GM10847 (cell line): ENCODE data around the gene CDH23.

Experiments
- POLR2A ChIP-seq: IDR thresholded peaks from 2 replicates; pipeline ENCODE4 v1.6.1; 2011; ENCODE audit not compliant: insufficient read length; ENCODE audit errors: extremely low read depth

Gene CDH23

DNA sequence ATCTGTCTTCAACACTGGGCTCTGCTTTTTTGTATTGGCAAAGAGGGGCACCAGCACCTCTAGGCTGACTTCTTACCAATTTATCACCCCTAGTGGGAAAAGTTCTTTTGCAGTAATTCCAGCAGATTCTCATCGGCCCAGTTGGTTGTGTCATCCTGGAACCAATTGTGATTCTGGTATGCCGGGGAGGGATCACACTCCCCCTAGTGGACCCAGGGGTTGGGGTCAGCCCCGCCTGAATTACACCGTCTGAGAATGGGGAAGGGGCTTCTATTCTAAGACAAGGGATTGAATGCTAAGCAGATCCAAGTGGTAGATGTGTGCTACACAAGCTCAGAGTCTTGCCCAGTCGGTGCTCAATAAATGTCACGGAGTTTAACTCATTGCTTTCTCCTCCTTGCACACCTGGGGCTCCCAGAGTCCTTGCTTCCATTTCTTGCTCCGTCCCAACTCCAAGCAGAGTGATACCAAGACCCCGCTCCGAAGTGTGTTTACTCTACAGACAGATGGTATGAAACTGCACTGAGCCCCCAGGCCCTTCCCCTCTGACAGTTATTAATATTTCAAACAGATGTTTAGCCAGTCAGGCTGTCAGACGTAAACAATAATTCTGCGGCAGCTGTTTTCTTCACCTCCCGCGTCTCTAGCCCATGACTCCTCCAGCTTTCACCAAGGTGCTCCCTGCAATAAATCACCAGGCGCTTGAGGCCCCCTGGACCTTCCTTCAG, 251.0 kb downstream of the CDH23 start:
- TF ChIP-seq POLR2A, result no peak

GRCh38 chr10:71648254-71648932, 251.7 kb downstream of the CDH23 start:
- TF ChIP-seq POLR2A, result no peak

GRCh38 chr10:71648933-71649320, 252.2 kb downstream of the CDH23 start:
- no peak for TF ChIP-seq POLR2A

- TF ChIP-seq POLR2A, result no peak
These were observed 252.9 kb downstream of the CDH23 start for GRCh38 chr10:71649631-71650030.

GRCh38 chr10:71650397-71650796, 253.7 kb downstream of the CDH23 start:
- TF ChIP-seq POLR2A, result no peak

DNA sequence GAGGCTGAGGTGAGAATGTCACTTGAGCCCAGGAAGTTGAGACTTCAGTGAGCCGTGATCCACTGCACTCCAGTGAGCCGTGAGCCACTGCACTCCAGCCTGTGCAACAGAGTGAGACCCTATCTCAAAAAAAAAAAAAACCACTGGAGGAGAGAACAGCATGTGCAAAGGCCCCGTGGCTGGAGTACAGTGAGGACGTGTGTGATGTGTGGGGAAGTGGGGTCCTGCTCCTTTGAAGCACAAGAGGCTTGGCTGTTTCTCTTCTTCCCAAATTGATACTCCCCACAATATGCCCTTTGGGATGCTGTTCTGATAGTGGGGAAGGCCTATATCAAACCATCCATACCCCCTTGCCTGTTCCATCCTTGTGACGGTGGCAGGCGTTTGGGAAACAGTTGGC, 254.7 kb downstream of the CDH23 start:
- TF ChIP-seq POLR2A, result no peak

GRCh38 chr10:71651928-71652327, 255.2 kb downstream of the CDH23 start:
- no peak for TF ChIP-seq POLR2A

DNA sequence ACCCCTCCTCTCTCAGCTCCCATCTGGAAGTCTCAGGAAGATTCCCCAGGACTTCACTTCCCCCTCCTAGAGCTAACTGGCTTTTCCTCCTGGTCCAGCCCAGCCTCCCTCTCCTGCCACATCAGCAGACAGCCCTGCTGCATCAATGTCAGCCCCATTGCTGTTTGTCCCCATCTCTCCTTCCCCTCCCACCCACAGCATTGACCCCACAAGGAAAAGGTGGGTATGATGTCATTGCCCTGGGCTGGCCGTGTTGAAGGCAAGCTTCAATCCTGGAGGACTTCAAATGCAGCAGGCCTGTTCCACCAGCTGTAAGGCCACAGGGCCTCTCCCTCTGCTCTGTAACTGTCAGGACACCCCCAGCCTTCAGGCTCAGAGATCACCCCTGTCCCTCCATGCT, 256.3 kb downstream of the CDH23 start:
- no peak for TF ChIP-seq POLR2A

GRCh38 chr10:71656220-71656619, 259.5 kb downstream of the CDH23 start:
- no peak for TF ChIP-seq POLR2A

GRCh38 chr10:71657604-71658466, 261.1 kb downstream of the CDH23 start:
- no peak for TF ChIP-seq POLR2A

- no peak for TF ChIP-seq POLR2A
These were observed 261.7 kb downstream of the CDH23 start for GRCh38 chr10:71658467-71658745.

DNA sequence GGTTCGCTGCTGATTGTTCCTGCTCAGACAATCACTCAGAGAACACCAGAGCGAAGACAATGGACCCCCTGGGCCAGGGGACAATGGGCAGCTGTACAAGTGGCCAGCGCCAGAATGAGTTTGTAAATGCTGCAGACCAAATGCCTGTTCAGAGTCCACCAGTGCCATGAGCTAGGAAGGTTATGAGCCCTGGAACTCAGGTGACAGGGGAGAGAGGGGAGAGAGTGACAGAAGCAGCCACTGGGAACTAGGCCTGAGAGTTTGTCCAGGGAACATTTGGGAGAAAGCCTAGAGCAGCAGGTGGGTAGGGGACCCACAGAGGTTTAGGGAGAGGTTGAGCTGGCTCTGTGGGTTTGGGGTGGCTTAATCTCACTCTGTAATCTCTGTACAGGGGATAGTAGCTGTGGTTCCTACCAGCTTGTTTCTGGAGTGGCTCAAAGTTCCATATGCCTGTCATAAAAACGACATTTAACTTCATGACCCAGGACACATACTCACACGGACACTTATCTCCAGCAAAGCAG, 262.5 kb downstream of the CDH23 start:
- no peak for TF ChIP-seq POLR2A

DNA sequence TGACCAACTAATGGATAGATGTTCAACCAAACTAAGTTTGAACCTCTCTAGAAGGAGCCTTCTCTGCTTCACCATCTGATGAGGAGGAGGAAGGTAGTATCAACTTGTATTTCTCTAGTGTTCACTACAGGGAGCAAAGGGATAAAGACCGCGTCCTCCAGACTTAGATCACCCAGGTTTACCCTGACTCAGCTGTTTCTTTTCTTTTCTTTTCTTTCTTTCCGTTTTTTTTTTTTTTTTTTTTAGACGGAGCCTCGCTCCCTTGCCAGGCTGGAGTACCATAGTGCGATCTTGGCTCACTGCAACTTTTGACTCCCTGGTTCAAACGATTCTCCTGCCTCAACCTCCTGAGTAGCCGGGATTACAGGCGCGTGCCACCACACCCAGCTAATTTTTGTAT, 263.0 kb downstream of the CDH23 start:
- no peak for TF ChIP-seq POLR2A

DNA sequence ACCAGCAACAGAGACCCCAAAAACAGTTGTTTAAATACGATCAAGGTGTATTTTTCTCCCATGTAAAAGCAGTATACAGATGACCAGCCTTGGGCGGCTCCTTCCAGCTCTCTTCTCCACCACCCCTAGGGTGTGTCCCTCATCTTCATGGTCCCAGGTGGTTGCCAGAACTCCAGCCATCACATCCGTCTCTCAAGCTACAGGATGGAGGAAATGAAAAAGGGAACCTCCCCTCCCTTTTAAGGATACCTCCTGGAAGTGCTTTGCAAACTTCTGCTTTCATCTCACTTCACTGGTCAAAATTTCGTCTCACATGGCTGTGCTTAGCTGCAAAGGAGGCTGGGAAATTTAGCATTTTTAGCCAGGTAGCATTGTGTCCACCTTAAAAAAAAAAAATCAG, 263.6 kb downstream of the CDH23 start:
- TF ChIP-seq POLR2A, result no peak

DNA sequence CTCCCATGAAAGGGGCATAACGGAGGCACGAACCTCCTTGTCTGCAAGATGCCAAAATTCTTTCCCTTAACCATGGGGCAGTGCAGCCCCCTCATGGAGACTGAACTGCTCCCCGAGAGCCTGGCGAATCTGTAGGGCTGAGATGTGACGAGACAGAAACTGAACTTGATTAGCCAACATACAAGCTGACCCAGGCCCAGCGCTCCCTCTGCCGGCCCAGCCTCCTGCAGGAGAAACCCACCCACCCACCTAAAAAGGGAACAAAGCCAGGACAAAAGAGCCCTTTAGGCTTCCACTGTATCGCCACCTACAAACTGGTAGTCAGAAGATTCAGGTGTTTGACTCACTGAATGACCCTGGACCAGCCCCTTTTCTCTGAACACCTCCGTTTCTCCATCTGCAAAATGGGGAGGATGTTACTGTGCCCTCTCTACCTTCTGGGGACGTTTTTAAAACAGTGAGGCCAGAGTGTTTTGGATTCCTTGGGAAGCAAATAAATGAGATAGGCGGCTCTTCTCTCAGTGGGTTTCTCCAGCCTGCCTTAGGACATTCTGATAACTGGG, 264.4 kb downstream of the CDH23 start:
- TF ChIP-seq POLR2A, result no peak
